Measurements from ENCODE around the gene GRIA1. TPM values are rescaled to one million over a fixed set of nuclear protein-coding genes. Genes with fewer than 3 reads are reported as not detected.
A peak's percentile ranks its signal among the peaks of the same experiment; 100 is the strongest.

GRIA1 gene
- total RNA-seq, 1 donor from 2014 or later: 1.6 TPM

DNA sequence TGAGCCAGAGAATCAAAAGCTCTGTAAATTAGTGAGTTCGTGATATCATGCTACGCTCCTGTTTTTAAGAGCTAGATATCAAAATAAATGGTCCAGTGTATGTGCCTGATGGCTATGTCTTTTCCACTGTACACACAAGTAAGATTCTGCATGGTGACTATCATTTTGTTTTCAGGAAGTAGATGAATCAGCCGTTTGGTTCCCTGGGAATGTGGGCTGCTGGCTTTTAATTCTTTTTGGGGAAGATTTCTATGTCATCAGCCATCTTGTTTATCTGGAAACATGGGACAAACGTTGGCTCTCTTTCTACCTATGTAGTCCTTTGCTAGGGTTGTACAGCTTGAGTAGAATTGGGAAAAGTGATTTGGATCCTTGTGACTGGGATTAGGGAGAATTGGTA lies 126.7 kb downstream of the GRIA1 start:
- Mint-ChIP-seq H3K27ac (ENCODE audit: unreplicated experiment) (no peak overlapping the region), H3K36me3 (ENCODE audit: low read depth) (no peaks in the 10 kb centered on the region), H3K4me3 (no peak overlapping the region), H3K4me1 (peaks cover 10% of the 10 kb centered on the region), H3K27me3 (ENCODE audit: low read depth) (no peaks in the 10 kb centered on the region), H3K9me3 (no peaks in the 10 kb centered on the region)
- no peak for DNase-seq (ENCODE audit: low read depth, low spot score)
- TF ChIP-seq, protein P1, sequence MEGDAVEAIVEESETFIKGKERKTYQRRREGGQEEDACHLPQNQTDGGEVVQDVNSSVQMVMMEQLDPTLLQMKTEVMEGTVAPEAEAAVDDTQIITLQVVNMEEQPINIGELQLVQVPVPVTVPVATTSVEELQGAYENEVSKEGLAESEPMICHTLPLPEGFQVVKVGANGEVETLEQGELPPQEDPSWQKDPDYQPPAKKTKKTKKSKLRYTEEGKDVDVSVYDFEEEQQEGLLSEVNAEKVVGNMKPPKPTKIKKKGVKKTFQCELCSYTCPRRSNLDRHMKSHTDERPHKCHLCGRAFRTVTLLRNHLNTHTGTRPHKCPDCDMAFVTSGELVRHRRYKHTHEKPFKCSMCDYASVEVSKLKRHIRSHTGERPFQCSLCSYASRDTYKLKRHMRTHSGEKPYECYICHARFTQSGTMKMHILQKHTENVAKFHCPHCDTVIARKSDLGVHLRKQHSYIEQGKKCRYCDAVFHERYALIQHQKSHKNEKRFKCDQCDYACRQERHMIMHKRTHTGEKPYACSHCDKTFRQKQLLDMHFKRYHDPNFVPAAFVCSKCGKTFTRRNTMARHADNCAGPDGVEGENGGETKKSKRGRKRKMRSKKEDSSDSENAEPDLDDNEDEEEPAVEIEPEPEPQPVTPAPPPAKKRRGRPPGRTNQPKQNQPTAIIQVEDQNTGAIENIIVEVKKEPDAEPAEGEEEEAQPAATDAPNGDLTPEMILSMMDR (conservative IDR thresholded peaks at IDR 0.05): no peak

GRCh38 chr5:153618307-153618706 lies 127.8 kb downstream of the GRIA1 start:
- H3K36me3 Mint-ChIP-seq (ENCODE audit: low read depth): no peaks in the 10 kb centered on the region
- no peak overlapping the region for H3K27ac Mint-ChIP-seq (ENCODE audit: unreplicated experiment)
- H3K9me3 Mint-ChIP-seq: no peaks in the 10 kb centered on the region
- TF ChIP-seq, protein P1 (conservative IDR thresholded peaks at IDR 0.05): no peak
- H3K4me1 Mint-ChIP-seq: peaks cover 10% of the 10 kb centered on the region
- no peak overlapping the region for H3K4me3 Mint-ChIP-seq
- H3K27me3 Mint-ChIP-seq (ENCODE audit: low read depth): no peaks in the 10 kb centered on the region
- no peak for DNase-seq (ENCODE audit: low read depth, low spot score)

DNA sequence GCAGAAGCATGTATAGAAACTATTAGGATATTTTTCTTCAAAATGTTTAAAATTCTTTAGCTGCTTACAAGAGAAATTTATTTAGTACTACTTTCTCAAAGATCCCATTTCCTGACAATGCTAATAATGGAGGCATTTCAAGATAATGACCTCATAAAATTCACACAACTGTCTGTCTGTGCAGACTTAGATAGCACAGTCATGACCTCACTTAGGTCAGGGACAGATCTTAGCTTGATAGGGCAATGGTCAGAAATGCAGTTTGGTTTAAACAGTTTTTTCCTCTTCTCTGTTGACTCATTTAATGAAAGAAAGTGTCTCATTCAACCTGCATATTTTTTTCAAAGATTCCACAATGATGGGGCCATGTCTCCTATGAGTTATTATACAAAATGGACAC lies 128.4 kb downstream of the GRIA1 start:
- no peak overlapping the region for H3K27ac Mint-ChIP-seq (ENCODE audit: unreplicated experiment)
- no peak overlapping the region for H3K4me3 Mint-ChIP-seq
- H3K36me3 Mint-ChIP-seq (ENCODE audit: low read depth): no peaks in the 10 kb centered on the region
- TF ChIP-seq, protein P1 (conservative IDR thresholded peaks at IDR 0.05): no peak
- no peak for DNase-seq (ENCODE audit: low read depth, low spot score)
- H3K4me1 Mint-ChIP-seq: peaks cover 10% of the 10 kb centered on the region
- H3K9me3 Mint-ChIP-seq: no peaks in the 10 kb centered on the region
- no peaks in the 10 kb centered on the region for H3K27me3 Mint-ChIP-seq (ENCODE audit: low read depth)

DNA sequence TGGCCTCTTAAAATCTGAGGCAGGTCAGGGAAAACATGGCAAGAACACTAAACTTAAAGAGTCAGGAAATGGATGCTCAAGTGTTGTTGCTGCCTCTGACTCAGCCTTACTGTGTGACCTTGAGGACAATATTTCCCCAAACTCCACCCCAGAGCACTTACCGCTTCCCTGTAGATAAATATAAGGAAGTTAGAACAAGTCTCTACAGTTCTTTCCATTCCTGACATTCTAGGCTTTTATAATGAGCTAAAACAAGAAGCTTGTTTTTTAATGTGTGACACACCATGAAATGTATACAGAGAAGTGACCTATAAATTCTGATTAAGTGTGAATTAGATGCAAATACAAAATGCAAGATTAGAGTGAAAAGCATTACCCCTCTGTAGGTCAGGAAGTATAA lies 129.3 kb downstream of the GRIA1 start:
- no peak overlapping the region for H3K4me3 Mint-ChIP-seq
- H3K9me3 Mint-ChIP-seq: no peaks in the 10 kb centered on the region
- no peaks in the 10 kb centered on the region for H3K36me3 Mint-ChIP-seq (ENCODE audit: low read depth)
- TF ChIP-seq, protein P1 (conservative IDR thresholded peaks at IDR 0.05): no peak
- H3K27me3 Mint-ChIP-seq (ENCODE audit: low read depth): no peaks in the 10 kb centered on the region
- no peak for DNase-seq (ENCODE audit: low read depth, low spot score)
- H3K27ac Mint-ChIP-seq (ENCODE audit: unreplicated experiment): no peak overlapping the region
- H3K4me1 Mint-ChIP-seq: peaks cover 10% of the 10 kb centered on the region

DNA sequence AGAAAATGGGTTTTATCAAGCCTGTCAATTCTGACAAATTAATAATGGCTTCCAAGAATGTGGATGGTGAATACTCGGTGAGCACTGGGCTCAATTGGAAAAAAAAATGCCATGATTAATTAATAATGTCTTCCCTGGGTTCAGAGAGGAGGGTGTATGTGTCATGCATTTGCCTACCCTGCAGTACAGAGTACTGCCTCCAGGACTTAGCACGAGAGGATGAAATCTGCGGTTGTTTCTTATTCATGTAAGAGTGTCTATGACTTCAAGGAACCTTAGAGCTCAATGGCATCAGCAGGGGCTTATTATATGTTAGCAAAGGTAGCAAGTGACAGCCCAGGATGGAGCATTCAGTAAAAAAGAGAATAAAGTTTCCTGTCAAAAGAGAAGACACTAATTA lies 132.7 kb downstream of the GRIA1 start:
- H3K36me3 Mint-ChIP-seq (ENCODE audit: low read depth): no peaks in the 10 kb centered on the region
- no peak overlapping the region for H3K27ac Mint-ChIP-seq (ENCODE audit: unreplicated experiment)
- H3K9me3 Mint-ChIP-seq: no peaks in the 10 kb centered on the region
- peaks cover 9% of the 10 kb centered on the region for H3K4me1 Mint-ChIP-seq
- H3K4me3 Mint-ChIP-seq: no peak overlapping the region
- no peaks in the 10 kb centered on the region for H3K27me3 Mint-ChIP-seq (ENCODE audit: low read depth)
- no peak for DNase-seq (ENCODE audit: low read depth, low spot score)
- TF ChIP-seq, protein P1 (conservative IDR thresholded peaks at IDR 0.05): peak; percentile 35
